Measurements from ENCODE around the gene GJD3. TPM values are rescaled to one million over a fixed set of nuclear protein-coding genes. Genes with fewer than 3 reads are reported as not detected.

GJD3 gene
- polyA plus RNA-seq, 1 donor from 2014 or later: not detected

GRCh38 chr17:40317880-40318829, 46.4 kb downstream of the GJD3 start:
- peak; percentile 89 for TF ChIP-seq MXI1 (conservative IDR thresholded peaks at IDR 0.05; ENCODE audit: poor library complexity, severe bottlenecking)
- TF ChIP-seq SMC3 (conservative IDR thresholded peaks at IDR 0.05; ENCODE audit: poor library complexity): no peak
- Histone ChIP-seq H3K27me3 (ENCODE audit: insufficient read depth, low read depth, low read length) (peaks cover 5% of the 10 kb centered on the region), H3K27ac (ENCODE audit: low read length) (no peak overlapping the region), H3K4me3 (ENCODE audit: low read length) (peak overlapping the region; percentile 81), H3K9ac (ENCODE audit: low read length) (peak overlapping the region; percentile 55), H3F3A (ENCODE audit: insufficient read depth, low read length, poor library complexity, severe bottlenecking) (no peaks in the 10 kb centered on the region), H2AFZ (ENCODE audit: low read depth, low read length) (peak overlapping the region; percentile 16), H3K36me3 (ENCODE audit: insufficient read depth, low read length) (no peaks in the 10 kb centered on the region), H4K20me1 (ENCODE audit: insufficient read depth) (no peaks in the 10 kb centered on the region), H3K9me2 (ENCODE audit: insufficient read depth, low read length) (no peaks in the 10 kb centered on the region), H3K9me3 (ENCODE audit: low read length) (no peaks in the 10 kb centered on the region), H3K4me2 (ENCODE audit: low read length) (peak overlapping the region; percentile 71), H3K79me2 (replicated peaks; ENCODE audit: insufficient read depth, low read length) (peaks cover 7% of the 10 kb centered on the region)

DNA sequence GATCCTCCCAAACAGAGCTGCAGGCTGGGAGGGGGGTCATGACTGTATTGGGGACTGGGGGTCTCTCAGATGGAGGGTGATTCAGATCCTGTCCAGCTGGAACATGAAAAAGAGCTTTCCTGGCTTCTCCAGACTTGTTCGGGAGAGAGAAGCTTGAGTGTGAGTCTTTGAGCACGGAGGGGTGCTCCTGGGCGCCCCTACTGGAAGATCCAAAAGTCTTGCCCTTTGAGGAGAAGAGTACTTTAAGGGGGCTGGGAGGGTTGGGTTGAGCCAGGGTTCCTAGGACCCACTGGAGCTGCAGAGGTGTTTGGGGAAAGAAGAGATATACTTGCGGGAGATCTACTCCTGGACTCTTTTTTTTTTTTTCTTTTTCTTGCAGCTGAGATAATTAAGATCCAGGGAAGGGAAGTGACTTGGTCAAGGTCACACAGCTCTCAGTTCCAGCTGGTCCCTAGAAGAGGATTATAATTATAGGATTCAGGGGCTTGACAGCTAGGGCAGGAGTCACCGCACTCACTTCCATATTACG, 47.1 kb downstream of the GJD3 start:
- Histone ChIP-seq H3K9me3 (ENCODE audit: low read length) (no peaks in the 10 kb centered on the region), H2AFZ (ENCODE audit: low read depth, low read length) (no peak overlapping the region), H3K9ac (ENCODE audit: low read length) (no peak overlapping the region), H3K4me3 (ENCODE audit: low read length) (peak overlapping the region; percentile 81), H3K9me2 (ENCODE audit: insufficient read depth, low read length) (no peaks in the 10 kb centered on the region), H4K20me1 (ENCODE audit: insufficient read depth) (no peaks in the 10 kb centered on the region), H3K27me3 (ENCODE audit: insufficient read depth, low read depth, low read length) (peaks cover 5% of the 10 kb centered on the region), H3K4me2 (ENCODE audit: low read length) (no peak overlapping the region), H3F3A (ENCODE audit: insufficient read depth, low read length, poor library complexity, severe bottlenecking) (no peaks in the 10 kb centered on the region), H3K27ac (ENCODE audit: low read length) (no peak overlapping the region), H3K36me3 (ENCODE audit: insufficient read depth, low read length) (no peaks in the 10 kb centered on the region), H3K79me2 (replicated peaks; ENCODE audit: insufficient read depth, low read length) (peaks cover 7% of the 10 kb centered on the region)
- no peak for TF ChIP-seq EP300 (conservative IDR thresholded peaks at IDR 0.05; ENCODE audit: poor library complexity, severe bottlenecking)
- TF ChIP-seq SMC3 (conservative IDR thresholded peaks at IDR 0.05; ENCODE audit: poor library complexity): no peak
- TF ChIP-seq, protein P1, sequence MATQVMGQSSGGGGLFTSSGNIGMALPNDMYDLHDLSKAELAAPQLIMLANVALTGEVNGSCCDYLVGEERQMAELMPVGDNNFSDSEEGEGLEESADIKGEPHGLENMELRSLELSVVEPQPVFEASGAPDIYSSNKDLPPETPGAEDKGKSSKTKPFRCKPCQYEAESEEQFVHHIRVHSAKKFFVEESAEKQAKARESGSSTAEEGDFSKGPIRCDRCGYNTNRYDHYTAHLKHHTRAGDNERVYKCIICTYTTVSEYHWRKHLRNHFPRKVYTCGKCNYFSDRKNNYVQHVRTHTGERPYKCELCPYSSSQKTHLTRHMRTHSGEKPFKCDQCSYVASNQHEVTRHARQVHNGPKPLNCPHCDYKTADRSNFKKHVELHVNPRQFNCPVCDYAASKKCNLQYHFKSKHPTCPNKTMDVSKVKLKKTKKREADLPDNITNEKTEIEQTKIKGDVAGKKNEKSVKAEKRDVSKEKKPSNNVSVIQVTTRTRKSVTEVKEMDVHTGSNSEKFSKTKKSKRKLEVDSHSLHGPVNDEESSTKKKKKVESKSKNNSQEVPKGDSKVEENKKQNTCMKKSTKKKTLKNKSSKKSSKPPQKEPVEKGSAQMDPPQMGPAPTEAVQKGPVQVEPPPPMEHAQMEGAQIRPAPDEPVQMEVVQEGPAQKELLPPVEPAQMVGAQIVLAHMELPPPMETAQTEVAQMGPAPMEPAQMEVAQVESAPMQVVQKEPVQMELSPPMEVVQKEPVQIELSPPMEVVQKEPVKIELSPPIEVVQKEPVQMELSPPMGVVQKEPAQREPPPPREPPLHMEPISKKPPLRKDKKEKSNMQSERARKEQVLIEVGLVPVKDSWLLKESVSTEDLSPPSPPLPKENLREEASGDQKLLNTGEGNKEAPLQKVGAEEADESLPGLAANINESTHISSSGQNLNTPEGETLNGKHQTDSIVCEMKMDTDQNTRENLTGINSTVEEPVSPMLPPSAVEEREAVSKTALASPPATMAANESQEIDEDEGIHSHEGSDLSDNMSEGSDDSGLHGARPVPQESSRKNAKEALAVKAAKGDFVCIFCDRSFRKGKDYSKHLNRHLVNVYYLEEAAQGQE (IDR thresholded peaks at IDR 0.05; ENCODE audit: borderline replicate concordance): no peak
- no peak for TF ChIP-seq EZH2 (IDR thresholded peaks at IDR 0.05; ENCODE audit: borderline replicate concordance, insufficient read depth, low read length, poor library complexity, severe bottlenecking)
- no peak for TF ChIP-seq MXI1 (conservative IDR thresholded peaks at IDR 0.05; ENCODE audit: poor library complexity, severe bottlenecking)
- TF ChIP-seq CTCF (IDR thresholded peaks at IDR 0.05; ENCODE audit: poor library complexity, severe bottlenecking): no peak
- TF ChIP-seq POLR2AphosphoS5 (IDR thresholded peaks at IDR 0.05): no peak
- TF ChIP-seq RAD21 (conservative IDR thresholded peaks at IDR 0.05): no peak
- no peak for TF ChIP-seq TAF1 (IDR thresholded peaks at IDR 0.05; ENCODE audit: low read depth)

All from neural cell (in vitro differentiated cells).